ENCODE data around the gene RPS17. TPM values are rescaled to one million over a fixed set of nuclear protein-coding genes. Genes with fewer than 3 reads are reported as not detected.

RPS17 gene
- total RNA-seq, 1 donor from 2014 or later = 1,176 TPM

DNA sequence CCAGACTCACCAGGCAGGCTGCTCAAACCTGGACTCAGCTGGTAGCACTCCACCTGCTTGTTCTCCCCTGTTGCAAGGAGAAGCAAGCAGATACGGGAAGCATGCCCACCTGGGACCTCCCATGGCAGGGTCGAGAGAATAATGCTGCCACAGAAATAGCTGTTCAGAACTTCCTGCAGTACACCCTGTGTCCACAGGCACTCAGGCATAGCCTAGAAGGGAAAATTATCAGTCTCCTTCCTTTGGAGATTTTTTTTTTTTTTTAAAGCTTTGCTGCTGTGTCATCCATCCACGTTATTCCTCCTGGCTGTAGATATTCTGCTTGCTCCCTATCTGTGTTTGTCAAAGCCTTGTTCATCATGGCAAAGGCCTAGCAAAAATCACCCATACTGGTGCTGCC, 32.7 kb upstream of the RPS17 start:
- DNase-seq = no peak
- Histone ChIP-seq H3K4me3 (no peak overlapping the region), H3K4me1 (no peaks in the 10 kb centered on the region), H3K9me3 (no peaks in the 10 kb centered on the region), H3K27ac (no peak overlapping the region), H3K36me3 (no peaks in the 10 kb centered on the region), H3K27me3 (no peaks in the 10 kb centered on the region)
- TF ChIP-seq, protein P1, sequence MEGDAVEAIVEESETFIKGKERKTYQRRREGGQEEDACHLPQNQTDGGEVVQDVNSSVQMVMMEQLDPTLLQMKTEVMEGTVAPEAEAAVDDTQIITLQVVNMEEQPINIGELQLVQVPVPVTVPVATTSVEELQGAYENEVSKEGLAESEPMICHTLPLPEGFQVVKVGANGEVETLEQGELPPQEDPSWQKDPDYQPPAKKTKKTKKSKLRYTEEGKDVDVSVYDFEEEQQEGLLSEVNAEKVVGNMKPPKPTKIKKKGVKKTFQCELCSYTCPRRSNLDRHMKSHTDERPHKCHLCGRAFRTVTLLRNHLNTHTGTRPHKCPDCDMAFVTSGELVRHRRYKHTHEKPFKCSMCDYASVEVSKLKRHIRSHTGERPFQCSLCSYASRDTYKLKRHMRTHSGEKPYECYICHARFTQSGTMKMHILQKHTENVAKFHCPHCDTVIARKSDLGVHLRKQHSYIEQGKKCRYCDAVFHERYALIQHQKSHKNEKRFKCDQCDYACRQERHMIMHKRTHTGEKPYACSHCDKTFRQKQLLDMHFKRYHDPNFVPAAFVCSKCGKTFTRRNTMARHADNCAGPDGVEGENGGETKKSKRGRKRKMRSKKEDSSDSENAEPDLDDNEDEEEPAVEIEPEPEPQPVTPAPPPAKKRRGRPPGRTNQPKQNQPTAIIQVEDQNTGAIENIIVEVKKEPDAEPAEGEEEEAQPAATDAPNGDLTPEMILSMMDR (IDR thresholded peaks at IDR 0.05) = no peak
- no peak for ATAC-seq
- intact Hi-C loops (cut with DNase I) = no loop called here

DNA sequence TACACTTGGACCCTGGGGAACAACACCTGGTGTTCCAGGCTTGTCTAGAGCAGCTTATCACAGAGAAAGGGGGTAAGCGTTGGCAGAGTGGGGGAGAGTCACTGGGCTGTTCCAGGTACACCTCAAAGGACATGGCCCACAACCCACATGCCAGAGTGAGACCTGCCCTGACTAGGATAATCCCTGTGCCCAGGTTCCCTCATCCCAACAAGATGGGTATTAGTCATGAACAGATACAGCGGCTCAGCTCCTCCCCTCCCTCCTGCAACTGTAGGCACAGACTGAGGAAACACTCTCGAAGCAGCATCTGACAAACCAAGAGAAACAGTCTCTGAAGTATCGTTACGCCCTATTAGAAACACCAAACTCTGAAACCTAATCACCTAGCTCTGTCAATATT, 32.1 kb upstream of the RPS17 start:
- no peak overlapping the region for H3K4me3 ChIP-seq

DNA sequence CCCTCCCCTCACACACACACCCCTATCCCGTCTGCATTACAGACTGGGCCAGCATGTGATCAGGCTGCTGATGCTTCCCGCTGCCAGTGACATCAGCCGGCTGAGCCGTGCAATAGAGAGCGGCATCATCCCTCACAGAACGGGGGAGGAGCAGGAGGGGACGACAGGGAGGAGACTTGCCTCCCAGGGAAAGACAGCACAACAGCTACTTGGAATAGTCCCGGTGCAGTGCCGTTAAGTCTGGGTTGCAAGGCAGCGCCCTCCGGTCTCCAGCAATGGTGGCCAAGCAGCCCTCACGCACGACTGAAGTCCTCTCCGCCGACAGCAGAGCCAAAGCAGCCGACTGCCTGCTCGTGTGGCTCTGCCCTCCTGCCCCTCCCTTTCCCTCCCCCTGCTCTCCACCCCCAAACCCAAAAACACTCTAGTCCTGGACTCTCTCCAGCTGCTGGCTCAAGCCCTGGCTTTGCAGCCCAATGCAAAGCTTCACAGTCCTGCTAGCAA, 31.5 kb upstream of the RPS17 start:
- Histone ChIP-seq H3K36me3 (no peaks in the 10 kb centered on the region), H3K9me3 (no peaks in the 10 kb centered on the region), H3K4me3 (peak overlapping the region; percentile 34), H3K27ac (no peak overlapping the region), H3K27me3 (no peaks in the 10 kb centered on the region), H3K4me1 (no peaks in the 10 kb centered on the region)
- intact Hi-C loops (cut with DNase I) = no loop called here
- DNase-seq (peak; percentile 73), ATAC-seq (peak; percentile 84)
- TF ChIP-seq, protein P1 (IDR thresholded peaks at IDR 0.05) = no peak

More for the DNA sequence above, 32.1 kb upstream of the RPS17 start:
- Histone ChIP-seq H3K36me3 (no peaks in the 10 kb centered on the region), H3K27me3 (no peaks in the 10 kb centered on the region), H3K9me3 (no peaks in the 10 kb centered on the region), H3K4me1 (no peaks in the 10 kb centered on the region), H3K27ac (no peak overlapping the region)
- intact Hi-C loops (cut with DNase I) = no loop called here
- DNase-seq (no peak), ATAC-seq (peak; percentile 9)
- TF ChIP-seq, protein P1 (IDR thresholded peaks at IDR 0.05) = no peak

DNA sequence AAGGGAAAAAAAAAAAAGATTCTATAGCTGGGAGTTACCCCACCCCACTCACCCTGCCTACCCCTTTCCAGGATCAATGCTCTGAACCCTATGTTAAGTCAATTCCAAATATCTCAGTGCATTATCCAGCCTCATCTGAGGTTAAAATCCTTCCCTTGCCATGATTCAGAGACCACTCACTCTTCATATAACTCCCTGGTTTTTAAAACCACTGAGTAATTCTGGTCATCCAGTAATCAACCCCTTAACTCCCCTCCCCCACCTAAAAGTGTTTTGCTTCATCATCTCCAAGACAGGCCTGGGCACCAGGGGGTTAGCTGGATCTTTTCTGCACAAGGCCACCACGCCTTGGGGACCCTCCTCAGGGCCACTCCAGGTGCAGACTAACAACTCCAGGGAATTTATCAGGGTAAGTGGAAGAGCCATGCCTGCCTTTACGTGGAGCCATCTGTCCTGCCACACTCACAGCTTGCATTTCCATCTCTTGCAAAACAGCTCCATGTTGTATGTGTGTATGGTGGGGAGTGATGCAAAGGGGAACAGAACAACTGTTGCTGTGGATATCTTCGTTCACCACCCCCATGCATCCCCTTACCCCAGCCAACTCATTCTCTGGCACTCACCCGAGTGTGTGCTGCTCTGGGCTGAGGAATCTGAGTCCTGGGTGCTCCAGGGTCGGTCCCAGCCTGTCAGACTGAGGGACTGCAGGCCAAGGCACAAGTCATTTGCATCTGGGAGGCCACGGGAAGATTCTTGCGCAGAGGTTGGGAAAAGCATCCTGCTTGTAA, 30.7 kb upstream of the RPS17 start:
- H3K27ac ChIP-seq = no peak overlapping the region
- intact Hi-C loops (cut with DNase I) = no loop called here
- H3K36me3 ChIP-seq = no peaks in the 10 kb centered on the region
- H3K4me3 ChIP-seq = peak overlapping the region; percentile 34
- ATAC-seq = no peak
- TF ChIP-seq, protein P1 (IDR thresholded peaks at IDR 0.05) = no peak
- no peaks in the 10 kb centered on the region for H3K4me1 ChIP-seq
- no peaks in the 10 kb centered on the region for H3K9me3 ChIP-seq
- H3K27me3 ChIP-seq = no peaks in the 10 kb centered on the region
- no peak for DNase-seq

DNA sequence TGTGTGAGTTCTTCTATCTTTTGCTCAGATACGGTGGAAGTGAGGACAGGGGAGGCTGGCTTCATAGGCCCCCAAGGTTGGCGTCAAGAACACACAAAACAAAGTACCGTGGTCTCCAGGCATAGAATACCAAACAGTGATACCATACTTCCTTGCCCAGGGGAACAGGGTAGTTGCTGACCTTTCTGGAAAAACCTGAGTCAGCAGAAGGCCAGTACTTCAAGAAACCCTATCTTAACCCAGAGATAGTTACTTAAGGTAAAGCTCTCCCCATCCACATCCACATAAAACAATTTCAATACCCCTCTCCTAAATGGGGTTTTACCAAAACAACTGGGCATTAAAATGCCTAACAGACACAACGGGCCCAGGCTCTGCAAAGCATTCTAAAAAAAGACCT, 29.6 kb upstream of the RPS17 start:
- TF ChIP-seq, protein P1 (IDR thresholded peaks at IDR 0.05) = no peak
- H3K27ac ChIP-seq = no peak overlapping the region
- DNase-seq (no peak), ATAC-seq (no peak)
- H3K27me3 ChIP-seq = no peaks in the 10 kb centered on the region
- H3K9me3 ChIP-seq = no peaks in the 10 kb centered on the region
- H3K4me3 ChIP-seq = no peak overlapping the region
- no peaks in the 10 kb centered on the region for H3K36me3 ChIP-seq
- H3K4me1 ChIP-seq = no peaks in the 10 kb centered on the region
- intact Hi-C loops (cut with DNase I) = no loop called here

All from upper lobe of right lung (tissue), 1 donor.